K562 (cell line): Measurements from ENCODE around the gene ACTRT2. TPM values are rescaled to one million over a fixed set of nuclear protein-coding genes. Genes with fewer than 3 reads are reported as not detected.

Source experiments
- ATAC-seq: fragments of 200-7000 bp; cut with Tn5 transposase; 3 replicates; pipeline ENCODE4 v1.9.1; 2020; ENCODE audit warnings: moderate library complexity
- BruUV-seq: library from RNA; stranded (reverse); fragments of 400-500 nt; replicated peaks from 2 replicates; lab custom pipeline; 2021; lab: Mats Ljungman, UMichigan
- CTCF ChIA-PET: fragments of 300-600 bp; formaldehyde crosslinking; extraction: SDS; loops from one replicate; lab custom pipeline; 2021; ENCODE audit warnings: low intra/inter-chr PET ratio; lab: Yijun Ruan, JAX
- POLR2A ChIA-PET: fragments of 300-600, 350-650 bp; sonication (Branson Sonifier 250); formaldehyde crosslinking; extraction: SDS; loops from one replicate; lab custom pipeline; 2021; ENCODE audit warnings: antibody characterized with exemption, inconsistent platforms; lab: Yijun Ruan, JAX
- DNase-seq, 4 experiments: peaks; one replicate each; pipeline versions ENCODE4 v3.0.0 to v3.0.0-alpha.2; 2011 to 2018; ENCODE audit warnings: low spot score in 3 of 4, mixed read lengths in 3 of 4; ENCODE audit errors: extremely low read depth in 1 of 4
- FAIRE-seq: peaks from 2 replicates; lab custom pipeline; 2011; peaks lifted over from hg19 to GRCh38; lab: Jason Lieb, UNC
- H2AFZ ChIP-seq: 2 replicates; pipeline ENCODE4 v1.6.0; 2011; ENCODE audit warnings: low read depth, low read length, control low read depth, inconsistent platforms
- H3K27ac ChIP-seq: fragments of 200-600 bp; 3 replicates; pipeline ENCODE4 v1.8.0; 2011; ENCODE audit warnings: low read depth, mild to moderate bottlenecking, control low read depth, inconsistent platforms, low read length, moderate library complexity, mixed read lengths; ENCODE audit errors: extremely low read depth
- H3K27me3 ChIP-seq, 2 experiments: fragments of 300-600 bp in 1 of 2; 2 replicates in 1 of 2; 3 replicates in 1 of 2; pipeline versions ENCODE4 v1.6.0 to v1.8.0; 2011; ENCODE audit warnings: inconsistent platforms in 2 of 2, low read length in 2 of 2, mild to moderate bottlenecking in 1 of 2, mixed read lengths in 1 of 2, moderate library complexity in 1 of 2; ENCODE audit not compliant: control insufficient read depth in 2 of 2, insufficient read depth in 2 of 2
- H3K36me3 ChIP-seq: fragments of 300-600 bp; 3 replicates; pipeline ENCODE4 v1.8.0; 2011; ENCODE audit warnings: mild to moderate bottlenecking, low read length, inconsistent platforms; ENCODE audit not compliant: control insufficient read depth, insufficient read depth
- H3K4me1 ChIP-seq, 2 experiments: fragments of 200-600 bp in 1 of 2; replicated peaks in 1 of 2; 2 replicates in 1 of 2; 3 replicates in 1 of 2; pipeline versions ENCODE4 v1.5.1 to v1.8.0; 2011; ENCODE audit warnings: inconsistent platforms in 2 of 2, low read length in 2 of 2, mild to moderate bottlenecking in 1 of 2, mixed read lengths in 1 of 2, moderate library complexity in 1 of 2; ENCODE audit not compliant: control insufficient read depth in 2 of 2, insufficient read depth in 2 of 2
- H3K4me2 ChIP-seq: 2 replicates; pipeline ENCODE4 v1.6.1; 2011; ENCODE audit warnings: low read length, control low read depth, inconsistent platforms, mixed read lengths; ENCODE audit not compliant: insufficient read depth
- H3K4me3 ChIP-seq: fragments of 200-600 bp; sonication (generic), shearing (Covaris generic); 2 replicates; pipeline ENCODE4 v1.5.1; 2016; ENCODE audit warnings: control low read depth, inconsistent platforms
- H3K79me2 ChIP-seq: fragments of 200-600 bp; 3 replicates; pipeline ENCODE4 v1.8.0; 2011; ENCODE audit warnings: low read length, inconsistent platforms; ENCODE audit not compliant: control insufficient read depth, insufficient read depth
- H3K9ac ChIP-seq, 2 experiments: 2 replicates each; pipeline versions ENCODE4 v1.6.0 to v1.6.1; 2011; ENCODE audit warnings: low read depth in 2 of 2, low read length in 2 of 2, control low read depth in 1 of 2, inconsistent platforms in 1 of 2, mild to moderate bottlenecking in 1 of 2, mixed read lengths in 1 of 2; ENCODE audit not compliant: insufficient read depth in 1 of 2
- H3K9me1 ChIP-seq: one replicate; pipeline ENCODE4 v1.6.0; 2011; ENCODE audit warnings: inconsistent platforms, mild to moderate bottlenecking, low read length, moderate library complexity; ENCODE audit not compliant: control insufficient read depth, insufficient read depth
- H3K9me3 ChIP-seq: replicated peaks from 2 replicates; pipeline ENCODE4 v1.5.1; 2011; ENCODE audit warnings: low read depth, low read length, inconsistent platforms; ENCODE audit not compliant: control insufficient read depth, insufficient read depth
- H4K20me1 ChIP-seq: replicated peaks from 2 replicates; pipeline ENCODE4 v1.6.1; 2011; ENCODE audit warnings: low read length, inconsistent platforms, mixed read lengths; ENCODE audit not compliant: control insufficient read depth, insufficient read depth
- HLTF ChIP-seq: fragments of 450-650 bp; IDR thresholded peaks from 2 replicates; pipeline ENCODE4 v1.6.1; 2016
- KLF10 ChIP-seq: fragments of 250-450 bp; sonication (Bioruptor Pico); IDR thresholded peaks from 2 replicates; pipeline ENCODE4 v1.6.1; 2021; ENCODE audit warnings: matching md5 sums
- SMAD2 ChIP-seq: fragments of 150-350 bp; IDR thresholded peaks from 2 replicates; pipeline ENCODE4 v1.6.1; 2014; ENCODE audit warnings: low read depth, mild to moderate bottlenecking, low read length
- TCF7 ChIP-seq: sonication (generic); IDR thresholded peaks from 2 replicates; pipeline ENCODE4 v1.6.1; 2016; ENCODE audit warnings: antibody characterized with exemption, borderline replicate concordance
- ZFPM2 ChIP-seq: fragments of 250-450 bp; sonication (Bioruptor Pico); IDR thresholded peaks from 2 replicates; pipeline ENCODE4 v1.5.1; 2022; ENCODE audit warnings: mild to moderate bottlenecking
- WGBS: fragments of 100-300 bp; shearing (Covaris generic); methylation state at CpG from one replicate; pipeline ENCODE4 v1.1.6; 2016; ENCODE audit warnings: low coverage, mixed read lengths; ENCODE audit not compliant: insufficient coverage; ENCODE audit errors: missing lambda C conversion rate; 5-methylcytosine and 5-hydroxymethylcytosine counted together
- in situ Hi-C: fragments of 300-500 bp; cut with MboI; formaldehyde crosslinking; loops from 4 replicates; pipeline ENCODE4 v1.15.0; 2018; ENCODE audit warnings: inconsistent platforms, mixed read lengths
- intact Hi-C: fragments of 100-400 bp; cut with micrococcal nuclease; formaldehyde crosslinking; loops from 2 replicates; pipeline ENCODE4 v1.14.2; 2022
- polyA plus RNA-seq, 8 experiments: library from polyadenylated mRNA; depleted of rRNA in 4 of 8; stranded (reverse) in 5 of 8; unstranded in 3 of 8; fragments of >200 nt; fragmentation: Nextera tagmentation in 2 of 8; fragmentation: Illumina TruSeq in 1 of 8; extraction: Ambion mirVana in 2 of 8; extraction: Trizol in 1 of 8; gene quantifications; 2 replicates each; pipeline versions ENCODE4 v1.2.1 to v1.2.3, GENCODE V29; 2011 to 2014; ENCODE audit warnings: inconsistent platforms in 1 of 8, missing spikeins in 1 of 8
- total RNA-seq, 7 experiments: library from RNA; depleted of rRNA in 6 of 7; stranded (reverse); fragments of >200 nt in 6 of 7; fragmentation: Illumina TruSeq in 2 of 7; extraction: Trizol in 2 of 7; gene quantifications; 2 replicates each; pipeline versions ENCODE4 v1.2.1 to v1.2.3, GENCODE V29; 2011 to 2021; ENCODE audit warnings: low replicate concordance in 1 of 7
- TF ChIP-seq, protein P1 (sequence below): conservative IDR thresholded peaks from 2 replicates; pipeline ENCODE4 v1.6.1; 2011; ENCODE audit warnings: low read depth, mild to moderate bottlenecking, low read length; ENCODE audit not compliant: control insufficient read depth
- TF ChIP-seq, protein P2 (sequence below): sonication (generic); formaldehyde crosslinking; IDR thresholded peaks from 2 replicates; pipeline ENCODE4 v1.8.1; 2023; ENCODE audit warnings: mild to moderate bottlenecking, missing genetic modification reagents

The ACTRT2 gene
- total and polyA plus RNA-seq, 9 of the 15 experiments (the other 6 are each of a cell fraction or from before 2014, with no cell fraction given): not detected

DNA sequence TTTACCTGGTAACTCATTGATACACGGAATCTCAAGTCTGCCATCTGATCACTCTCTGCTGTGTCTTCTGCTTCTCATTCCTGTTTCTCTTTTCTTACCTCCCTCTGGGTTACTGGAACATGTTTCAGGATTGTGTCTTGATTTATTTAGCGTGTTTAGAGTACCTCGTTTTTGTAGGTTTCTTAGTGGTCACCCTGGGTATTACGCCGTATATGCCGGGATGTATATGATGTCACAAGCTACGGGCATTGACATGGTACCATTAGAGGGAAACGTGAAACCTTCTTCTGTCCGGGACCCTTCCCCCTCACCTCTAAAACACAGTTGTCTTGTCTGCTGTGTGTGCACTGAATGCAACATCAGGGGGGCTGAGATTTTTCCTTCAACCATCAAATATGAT is 2.8 kb downstream of the ACTRT2 start:
- Histone ChIP-seq H3K9me1 (no peaks in the 10 kb centered on the region), H3K27ac (no peak overlapping the region), H3K4me3 (no peak overlapping the region), H2AFZ (no peak overlapping the region), H3K4me2 (no peak overlapping the region), H3K4me1 (0 out of 5 replicates have a peak, but pooled peaks cover 0 to 2% of the 10 kb centered on the region in 2 experiments), H3K27me3 (peaks cover 11 to 55% of the 10 kb centered on the region in 2 experiments; a peak in 3 of 5 replicates), H4K20me1 (no peaks in the 10 kb centered on the region), H3K36me3 (no peaks in the 10 kb centered on the region), H3K9ac (no peak overlapping the region), H3K79me2 (no peaks in the 10 kb centered on the region), H3K9me3 (no peaks in the 10 kb centered on the region)
- peak in 2 of 4 experiments; percentile 53 to 56 for DNase-seq
- ATAC-seq: peak; percentile 54; the same call in 2 of the 3 replicates
- WGBS: 0% methylated on average over 9 of the region's 9 CpGs
- no peak for TF ChIP-seq TCF7
- TF ChIP-seq HLTF: no peak
- TF ChIP-seq, protein P1, sequence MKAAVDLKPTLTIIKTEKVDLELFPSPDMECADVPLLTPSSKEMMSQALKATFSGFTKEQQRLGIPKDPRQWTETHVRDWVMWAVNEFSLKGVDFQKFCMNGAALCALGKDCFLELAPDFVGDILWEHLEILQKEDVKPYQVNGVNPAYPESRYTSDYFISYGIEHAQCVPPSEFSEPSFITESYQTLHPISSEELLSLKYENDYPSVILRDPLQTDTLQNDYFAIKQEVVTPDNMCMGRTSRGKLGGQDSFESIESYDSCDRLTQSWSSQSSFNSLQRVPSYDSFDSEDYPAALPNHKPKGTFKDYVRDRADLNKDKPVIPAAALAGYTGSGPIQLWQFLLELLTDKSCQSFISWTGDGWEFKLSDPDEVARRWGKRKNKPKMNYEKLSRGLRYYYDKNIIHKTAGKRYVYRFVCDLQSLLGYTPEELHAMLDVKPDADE: no peak
- TF ChIP-seq KLF10: no peak
- TF ChIP-seq SMAD2: no peak
- TF ChIP-seq ZFPM2 (CRISPR knock-in tag): no peak
- TF ChIP-seq, protein P2, sequence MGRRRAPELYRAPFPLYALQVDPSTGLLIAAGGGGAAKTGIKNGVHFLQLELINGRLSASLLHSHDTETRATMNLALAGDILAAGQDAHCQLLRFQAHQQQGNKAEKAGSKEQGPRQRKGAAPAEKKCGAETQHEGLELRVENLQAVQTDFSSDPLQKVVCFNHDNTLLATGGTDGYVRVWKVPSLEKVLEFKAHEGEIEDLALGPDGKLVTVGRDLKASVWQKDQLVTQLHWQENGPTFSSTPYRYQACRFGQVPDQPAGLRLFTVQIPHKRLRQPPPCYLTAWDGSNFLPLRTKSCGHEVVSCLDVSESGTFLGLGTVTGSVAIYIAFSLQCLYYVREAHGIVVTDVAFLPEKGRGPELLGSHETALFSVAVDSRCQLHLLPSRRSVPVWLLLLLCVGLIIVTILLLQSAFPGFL (CRISPR knock-in tag): no peak
- intact Hi-C loops: no loop called here
- CTCF ChIA-PET: no interaction called here
- BruUV-seq: no TSS peak
- in situ Hi-C loops: no loop called here
- peak; percentile 51 for FAIRE-seq
- POLR2A ChIA-PET: interaction anchor here (0.6 to 0.7 kb wide), 2 partner anchors 21 to 572 kb away, joined by 3 read pairs; no protein-coding TSS in a partner anchor
